Globus pallidus (tissue), 1 donor: ENCODE measurements around the gene PKD1L1.
A peak's percentile ranks its signal among the peaks of the same experiment; 100 is the strongest.
"Not testable (repeated sequence)": the region's sequence is repeated elsewhere in the genome, so short reads cannot be mapped to it uniquely, and the experiment has no call there.

ENCODE experiments used
- DNase-seq: peaks from one replicate; pipeline ENCODE4 v3.0.0-alpha.2; 2015; ENCODE audit warnings: low spot score

The PKD1L1 gene

DNA sequence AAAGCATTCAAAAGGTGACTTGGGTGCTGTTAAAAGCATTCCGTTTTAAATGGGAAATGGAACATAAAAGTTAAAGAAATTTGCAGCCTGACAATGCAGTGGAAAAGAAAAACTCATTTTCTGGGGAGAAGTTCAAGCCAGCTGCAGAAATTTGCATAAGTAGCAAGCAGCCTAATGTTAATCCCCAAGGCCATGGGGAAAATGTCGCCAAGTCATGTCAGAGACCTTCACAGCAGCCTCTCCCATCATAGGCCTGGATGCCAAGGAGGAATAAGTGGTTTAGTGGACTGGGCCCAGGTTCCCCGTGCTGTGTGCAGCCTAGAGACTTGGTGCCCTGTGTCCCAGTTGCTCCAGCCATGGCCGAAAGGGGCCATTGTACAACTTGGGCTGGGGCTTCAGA is 154.2 kb downstream of the PKD1L1 start:
- DNase-seq: no peak

DNA sequence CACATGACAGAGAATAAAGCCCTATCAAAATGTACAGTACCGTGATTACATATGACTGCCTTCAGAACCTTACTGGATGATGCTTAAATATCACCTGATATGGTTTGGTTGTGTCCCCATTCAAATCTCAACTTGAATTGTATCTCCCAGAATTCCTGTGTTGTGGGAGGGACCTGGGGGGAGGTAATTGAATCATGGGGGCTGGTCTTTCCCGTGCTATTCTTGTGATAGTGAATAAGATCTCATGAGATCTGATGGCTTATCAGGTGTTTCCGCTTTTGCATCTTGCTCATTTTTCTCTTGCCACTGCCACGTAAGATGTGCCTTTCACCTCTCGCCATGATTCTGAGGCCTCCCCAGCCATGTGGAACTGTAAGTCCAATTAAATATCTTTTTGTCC is 155.1 kb downstream of the PKD1L1 start:
- not testable (repeated sequence) for DNase-seq

DNA sequence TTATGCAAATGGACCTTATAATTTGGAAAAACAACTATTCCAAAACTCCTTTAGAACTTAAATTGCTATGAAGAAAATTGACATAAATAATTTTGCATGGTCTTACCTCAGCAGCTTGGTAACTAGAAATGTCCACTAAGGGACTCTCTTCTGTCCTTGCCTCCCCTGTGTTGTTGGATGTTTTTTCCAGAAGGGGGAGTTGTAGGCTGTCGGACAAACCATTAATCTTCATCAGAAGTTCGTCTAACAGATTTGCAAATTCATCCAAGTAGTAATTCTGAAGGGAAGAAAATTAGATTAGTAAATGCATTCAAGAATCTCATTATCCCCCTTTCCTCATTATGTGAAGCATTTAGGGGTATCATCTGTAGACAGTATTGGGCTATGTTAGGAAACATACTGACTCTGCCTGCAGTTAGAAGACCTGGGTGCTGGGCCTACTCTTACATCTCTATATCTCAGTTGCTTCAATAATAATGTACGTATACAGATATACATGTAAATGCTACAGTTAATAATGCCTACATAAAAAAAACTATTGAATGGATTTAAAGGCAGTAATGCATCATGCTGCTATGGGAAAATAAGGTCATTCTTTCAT is 155.6 kb downstream of the PKD1L1 start:
- no peak for DNase-seq

DNA sequence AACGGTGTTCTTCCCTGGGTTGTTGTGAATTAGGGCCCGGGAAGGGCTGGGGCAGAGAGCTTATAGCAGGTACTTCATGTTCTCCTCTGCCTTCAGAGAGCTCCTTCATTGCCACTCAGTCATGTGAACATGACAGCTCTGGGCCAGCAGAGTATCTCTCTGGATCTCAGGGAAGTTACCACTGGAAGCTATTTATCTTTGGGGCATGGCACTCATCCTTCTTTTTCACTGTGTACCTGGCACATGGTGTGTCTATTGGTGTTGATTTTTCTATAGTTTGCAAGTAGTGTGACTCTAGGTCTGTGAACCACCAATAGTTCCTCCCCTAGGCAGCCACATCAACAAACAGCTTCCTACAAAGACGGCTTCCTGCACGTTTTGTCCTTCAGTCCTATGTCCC is 156.6 kb downstream of the PKD1L1 start:
- no peak for DNase-seq

DNA sequence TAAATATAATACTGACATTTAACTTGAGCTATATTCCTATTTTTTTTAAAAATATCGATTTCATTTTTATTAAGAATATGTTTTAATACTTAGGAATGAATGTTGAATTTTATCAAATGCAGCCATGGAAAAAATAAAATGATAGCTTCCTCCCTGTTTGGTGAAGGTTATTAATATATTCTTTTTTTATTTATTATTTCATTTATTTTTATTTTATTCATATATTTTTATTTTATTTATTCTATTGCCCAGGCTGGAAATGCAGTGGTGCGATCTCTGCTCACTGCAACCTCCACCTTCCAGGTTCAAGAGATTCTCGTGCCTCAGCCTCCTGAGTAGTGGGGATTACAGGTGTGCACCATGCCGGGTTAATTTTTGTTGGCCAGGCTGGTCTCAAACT is 160.2 kb downstream of the PKD1L1 start:
- DNase-seq: no peak

DNA sequence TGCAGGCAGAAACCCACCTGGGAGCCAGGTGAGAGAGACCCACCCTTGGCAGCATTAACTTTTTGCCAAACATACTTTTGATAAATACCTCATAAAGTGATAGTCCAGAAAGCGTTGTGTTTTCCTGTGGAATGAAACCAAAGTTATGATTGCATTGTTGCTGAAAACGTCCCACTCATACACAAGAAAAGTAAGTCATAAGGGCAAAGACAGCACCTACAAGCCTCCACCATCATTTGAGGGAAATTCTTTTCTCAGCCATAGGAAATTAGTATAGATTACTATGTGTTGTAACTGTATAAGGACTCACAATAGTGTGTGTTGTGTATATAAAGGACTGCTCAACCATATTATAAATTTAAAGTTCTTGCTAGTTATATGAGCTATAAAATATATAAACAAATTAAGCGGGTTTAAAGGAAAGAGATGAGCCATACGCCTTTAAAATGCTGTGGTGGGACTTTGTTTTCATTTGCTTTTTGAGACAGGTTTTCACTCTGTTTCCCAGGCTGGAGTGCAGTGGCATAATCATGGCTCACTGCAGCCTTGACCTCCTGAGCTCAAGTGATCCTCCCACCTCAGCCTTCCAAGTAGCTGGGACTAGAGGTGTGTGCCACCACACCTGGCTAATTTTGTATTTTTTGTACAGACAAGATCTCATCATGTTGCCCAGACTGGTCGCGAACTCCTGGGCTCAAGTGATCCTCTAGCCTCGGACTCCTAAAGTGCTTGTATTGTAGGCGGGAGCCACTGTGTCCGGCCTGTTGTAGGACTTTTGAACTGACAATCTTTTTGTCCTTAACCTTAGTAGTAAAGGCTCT is 160.8 kb downstream of the PKD1L1 start:
- DNase-seq: no peak

DNA sequence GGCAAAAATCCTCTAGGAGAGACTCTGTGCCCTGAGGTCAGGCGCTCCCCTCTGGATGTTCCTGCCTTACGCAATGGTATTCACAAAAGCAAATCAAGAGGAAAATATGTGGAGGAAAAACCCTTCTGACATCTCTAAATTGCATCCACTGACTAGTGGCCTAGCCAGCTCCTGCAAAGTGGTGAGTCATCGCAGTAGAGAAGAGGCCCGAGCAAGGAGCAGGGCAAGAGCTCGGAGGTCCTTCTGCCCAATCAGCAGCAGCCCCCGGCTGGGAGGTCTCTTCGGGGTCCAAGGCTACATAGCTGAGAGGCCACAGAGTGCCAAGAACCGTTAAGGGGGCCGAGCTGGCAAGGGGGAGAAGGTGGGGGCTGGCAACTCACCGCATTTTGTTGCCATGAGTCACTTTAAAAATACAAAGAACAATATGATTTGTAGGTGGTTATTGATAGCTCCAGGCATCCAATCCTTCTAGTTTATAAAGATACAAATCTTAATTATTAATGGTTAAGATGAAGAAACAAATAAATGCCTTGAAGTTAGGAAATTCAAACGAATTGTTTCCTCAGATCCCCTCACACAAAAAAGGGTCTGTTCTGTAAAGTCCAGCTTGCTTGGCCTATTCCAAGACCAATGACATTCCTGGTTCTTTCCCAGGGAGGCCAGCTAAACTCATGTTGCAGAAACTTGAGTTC is 161.6 kb downstream of the PKD1L1 start:
- no peak for DNase-seq

DNA sequence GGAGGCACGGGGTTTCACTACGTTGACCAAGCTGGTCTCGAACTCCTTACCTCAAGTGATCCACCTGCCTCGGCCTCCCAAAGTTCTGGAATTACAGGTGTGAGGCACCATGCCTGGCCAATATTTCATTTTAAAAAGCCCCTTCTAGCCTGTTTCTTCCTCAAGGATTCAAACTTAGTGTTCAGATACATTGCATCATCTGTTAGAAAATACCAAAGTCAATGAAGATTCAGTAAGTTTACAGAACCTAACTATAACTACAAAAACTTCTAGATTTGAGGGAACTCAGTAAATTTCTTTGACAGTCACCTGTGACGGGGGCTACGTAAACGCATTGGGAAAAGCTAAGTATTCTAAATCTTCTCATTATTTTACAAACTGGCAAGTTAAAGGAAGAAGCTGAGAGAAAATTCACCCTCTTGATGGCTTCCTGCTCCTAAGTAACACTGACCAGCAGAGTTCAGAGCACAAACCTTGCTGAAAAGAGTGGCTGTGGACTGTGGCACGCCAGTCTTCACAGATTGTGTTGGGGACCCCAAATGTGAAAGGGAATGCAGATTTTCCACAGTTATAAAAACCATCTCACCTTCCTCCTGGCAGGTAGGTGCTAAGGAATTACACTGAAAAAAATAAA is 162.2 kb downstream of the PKD1L1 start:
- no peak for DNase-seq

DNA sequence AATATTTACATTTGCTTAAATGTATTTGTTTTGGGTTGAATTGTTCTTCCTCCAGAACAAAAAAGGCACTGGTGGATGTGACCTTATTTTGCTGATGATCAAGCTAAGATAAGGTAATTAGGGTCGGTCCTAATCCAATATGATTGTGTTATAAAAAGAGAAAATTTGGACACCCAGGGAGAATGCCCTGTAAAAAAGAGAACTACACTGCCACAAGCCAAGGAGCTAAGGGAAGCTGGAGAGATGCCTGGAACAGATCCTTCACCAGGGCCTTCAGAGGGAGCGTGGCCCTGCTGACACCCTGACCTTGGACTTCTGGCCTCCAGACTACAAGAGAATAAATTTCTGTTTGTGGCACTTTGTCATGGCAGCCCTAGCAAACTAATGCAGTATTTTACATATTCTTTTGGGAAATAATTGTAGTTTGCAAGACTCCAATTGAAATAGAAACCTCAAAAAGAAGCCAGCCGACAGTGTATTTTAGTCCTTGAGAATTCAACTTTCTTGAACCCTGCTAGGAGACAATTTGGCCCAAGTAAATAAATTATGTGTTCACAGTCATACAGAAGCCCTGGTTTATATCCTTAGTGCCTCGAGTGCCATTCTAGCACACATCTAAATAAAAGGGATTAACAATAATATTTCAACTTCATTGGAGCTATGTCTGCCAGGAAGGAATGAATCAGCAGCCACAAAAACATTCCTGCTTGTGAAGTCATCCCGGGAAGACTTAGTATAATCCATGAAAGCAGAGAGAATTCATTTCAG is 164.6 kb downstream of the PKD1L1 start:
- no peak for DNase-seq

DNA sequence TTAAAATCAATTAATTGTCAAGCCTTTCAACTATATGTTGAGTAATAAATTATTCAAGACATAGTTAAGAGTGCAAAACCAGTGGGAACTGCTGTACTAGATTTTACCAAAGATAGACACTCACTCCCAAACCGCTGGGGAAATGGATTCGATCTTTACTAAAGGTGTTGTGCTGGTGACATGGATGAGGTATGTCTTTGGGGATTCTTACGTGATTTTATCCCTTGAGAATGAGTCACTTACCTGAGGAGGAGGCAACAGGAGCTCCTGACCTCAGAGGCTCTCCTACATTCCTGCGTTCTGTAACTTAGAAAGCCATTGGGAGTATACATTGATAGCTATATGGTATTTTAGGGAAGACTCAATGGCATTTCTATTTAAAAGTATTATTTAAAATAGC is 165.5 kb downstream of the PKD1L1 start:
- DNase-seq: no peak

DNA sequence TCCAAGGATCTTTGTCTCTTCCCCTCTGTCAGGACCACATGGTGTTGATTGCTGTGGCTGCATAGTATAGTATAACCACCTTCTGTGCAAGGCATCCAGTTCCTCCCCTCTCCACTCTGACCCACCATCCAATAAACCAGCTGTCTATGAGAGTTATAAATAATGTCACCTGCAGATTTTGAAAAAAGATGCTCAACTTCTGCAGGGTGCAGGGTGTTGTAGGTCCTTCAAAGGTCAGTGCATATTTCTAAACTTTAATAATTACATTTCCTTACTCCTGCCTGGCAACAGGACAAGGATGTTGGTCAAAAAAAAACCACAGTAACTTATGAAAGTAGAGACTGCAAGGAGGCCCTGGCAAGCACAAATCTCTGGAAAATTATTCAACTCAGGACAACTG is 166.2 kb downstream of the PKD1L1 start:
- DNase-seq: no peak

DNA sequence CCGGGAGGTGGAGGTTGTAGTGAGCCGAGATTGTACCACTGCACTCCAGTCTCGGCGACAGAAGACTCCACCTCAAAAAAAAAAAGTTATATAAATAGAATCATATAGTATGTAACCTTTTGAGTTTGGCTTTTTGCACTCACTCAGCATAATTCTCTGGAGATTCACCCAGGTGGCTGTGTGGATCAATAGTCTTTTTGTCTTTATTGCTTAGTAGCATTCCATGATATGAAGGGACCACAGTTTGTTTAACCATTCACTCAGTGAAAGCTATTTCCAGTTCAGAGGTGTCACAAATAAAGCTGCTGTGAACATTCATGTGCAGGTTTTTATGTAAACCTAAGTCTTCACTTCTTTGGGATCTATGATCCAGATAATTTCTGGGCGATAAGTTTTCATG is 167.7 kb downstream of the PKD1L1 start:
- DNase-seq: no peak

DNA sequence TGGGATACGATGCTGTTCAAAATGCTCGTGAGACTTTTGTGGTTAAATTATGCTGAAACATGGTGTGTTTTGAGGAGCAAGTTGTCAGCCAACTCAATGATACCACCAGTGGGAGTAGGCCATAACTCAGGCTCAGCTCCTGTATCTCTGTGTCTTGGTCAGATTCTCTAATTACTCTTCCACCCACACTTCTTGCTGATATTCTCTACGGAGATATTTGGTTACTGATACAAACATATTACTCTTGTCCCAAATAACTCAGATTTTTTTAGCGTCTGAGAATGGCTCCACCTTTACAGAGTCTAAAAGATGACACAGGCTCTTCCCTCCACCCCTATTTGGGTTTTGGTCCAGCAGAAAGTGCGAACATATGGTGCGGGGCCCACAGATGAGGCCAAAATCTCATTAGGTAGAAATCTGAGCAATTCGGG is 168.9 kb downstream of the PKD1L1 start:
- no peak for DNase-seq

DNA sequence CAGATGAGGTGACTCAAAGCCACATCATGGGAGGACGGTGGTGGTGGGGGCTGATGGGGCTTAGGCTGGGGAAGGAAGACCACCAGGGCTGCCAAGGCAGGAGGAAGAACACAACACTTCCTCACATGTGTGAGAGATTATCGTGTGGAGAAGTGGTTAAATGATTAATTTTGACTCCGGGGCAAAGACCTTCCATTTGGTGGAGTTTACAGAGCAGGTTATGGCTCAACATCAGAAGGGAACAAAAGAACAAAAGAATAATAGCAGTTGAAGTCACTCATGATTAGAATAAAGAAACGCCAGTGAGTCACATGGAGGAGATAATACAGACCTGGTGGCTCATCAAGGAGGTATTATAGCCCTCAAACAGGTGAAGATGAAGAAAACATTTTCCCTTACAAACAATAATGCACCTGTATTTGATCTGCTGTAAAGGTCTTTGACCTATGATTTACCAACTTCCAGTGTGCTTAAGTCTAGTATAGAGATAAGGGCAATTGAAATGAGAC is 170.1 kb downstream of the PKD1L1 start:
- DNase-seq: no peak

DNA sequence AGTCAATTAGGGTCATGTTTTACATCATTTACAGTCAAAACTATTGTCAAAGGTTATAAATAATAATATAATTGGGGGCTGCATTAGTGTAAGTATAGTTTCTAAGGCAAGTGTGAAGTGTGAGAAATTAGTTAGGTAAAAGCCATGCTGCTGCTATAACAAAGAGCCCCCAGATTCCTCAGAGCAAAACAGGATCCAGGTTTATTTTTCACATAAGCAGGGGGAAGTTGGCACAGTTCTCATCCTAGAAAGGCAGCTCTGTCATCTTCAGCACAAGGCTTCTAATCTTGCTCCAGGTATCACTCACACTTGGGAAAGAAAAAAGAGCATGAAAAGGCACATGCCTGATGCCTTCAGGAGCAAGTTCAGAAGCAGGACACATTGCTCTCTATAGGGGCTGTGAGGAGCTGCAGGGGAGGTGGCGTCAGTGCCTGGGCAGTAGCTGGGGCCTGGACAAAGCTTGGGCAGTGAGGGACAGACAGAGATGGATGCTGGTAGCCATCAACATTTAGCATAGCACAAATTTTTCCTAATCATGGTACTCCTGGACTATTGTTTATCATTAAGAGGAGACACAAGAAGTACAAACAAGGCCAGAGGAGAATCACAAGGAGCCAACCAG is 170.6 kb downstream of the PKD1L1 start:
- no peak for DNase-seq

DNA sequence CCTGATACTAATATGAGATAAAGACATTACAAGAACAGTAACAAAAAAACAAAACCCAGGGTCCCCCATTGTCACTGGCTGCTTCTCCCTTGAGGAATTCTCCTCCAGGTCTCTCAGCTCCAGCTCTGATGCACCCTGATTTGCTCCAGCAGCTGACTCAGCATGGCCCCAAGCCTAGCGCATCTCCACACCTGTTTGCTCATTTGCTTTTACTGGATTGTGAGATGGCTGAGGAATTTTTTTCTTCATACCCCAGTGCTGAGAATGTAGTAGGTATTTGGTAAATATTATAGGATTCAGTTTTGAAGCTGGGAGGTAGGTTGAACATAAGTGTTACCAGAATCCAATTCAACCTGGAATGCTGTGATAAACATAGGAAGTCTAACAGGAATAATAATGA is 171.9 kb downstream of the PKD1L1 start:
- no peak for DNase-seq

DNA sequence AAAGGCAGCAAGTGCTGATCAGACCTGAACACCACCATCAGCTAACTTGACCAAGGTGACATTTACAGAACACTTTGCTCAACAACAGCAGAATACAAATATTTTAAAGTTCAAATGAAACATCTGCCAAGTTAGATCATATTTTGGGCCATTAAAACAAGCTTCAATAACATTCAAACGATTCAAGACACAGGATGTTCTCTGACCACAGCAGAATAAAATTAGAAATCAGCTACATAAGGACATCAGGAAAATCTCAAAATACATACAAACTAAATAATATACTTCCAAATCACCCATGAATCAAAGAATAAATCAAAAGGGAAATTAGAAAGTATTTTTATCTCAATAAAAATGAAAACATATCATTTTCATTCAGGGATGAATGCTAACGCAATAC is 173.0 kb downstream of the PKD1L1 start:
- no peak for DNase-seq

DNA sequence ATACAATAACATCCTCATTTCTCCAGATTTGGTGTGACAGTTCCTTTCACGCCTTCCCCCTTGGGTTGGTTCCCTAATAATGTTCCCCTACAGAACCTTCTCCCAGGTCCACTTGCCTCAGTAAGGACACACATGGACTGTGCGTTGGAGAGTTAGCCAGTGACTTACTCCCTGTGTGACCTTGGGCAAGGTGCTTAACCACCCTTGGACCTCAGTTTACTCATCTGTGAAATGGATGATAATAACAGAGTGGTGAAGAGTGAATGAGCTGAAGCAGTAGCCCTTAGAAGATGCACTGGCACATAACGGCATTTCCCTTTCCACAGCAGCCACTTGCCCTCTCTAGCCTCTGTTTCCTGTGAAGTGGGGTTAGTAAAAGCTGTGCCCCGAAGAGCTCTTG is 175.8 kb downstream of the PKD1L1 start:
- no peak for DNase-seq

DNA sequence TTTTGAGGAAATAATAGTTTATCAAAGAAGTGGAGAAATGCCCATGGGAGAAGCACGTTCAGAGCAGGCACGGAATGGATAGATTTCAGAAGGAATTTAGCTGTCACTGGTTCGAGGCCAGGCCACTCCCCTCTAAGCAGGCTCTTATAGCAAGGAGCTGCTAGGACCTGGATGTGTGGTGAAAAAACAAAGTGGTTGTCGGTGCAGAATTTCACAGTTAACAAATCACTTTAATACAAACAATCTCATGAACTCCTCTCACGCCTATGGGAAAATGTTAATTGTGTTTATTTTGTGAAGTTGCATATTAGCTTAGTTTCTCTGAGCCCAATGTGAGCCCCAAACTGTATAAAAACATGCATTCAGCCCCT is 176.3 kb downstream of the PKD1L1 start:
- no peak for DNase-seq

DNA sequence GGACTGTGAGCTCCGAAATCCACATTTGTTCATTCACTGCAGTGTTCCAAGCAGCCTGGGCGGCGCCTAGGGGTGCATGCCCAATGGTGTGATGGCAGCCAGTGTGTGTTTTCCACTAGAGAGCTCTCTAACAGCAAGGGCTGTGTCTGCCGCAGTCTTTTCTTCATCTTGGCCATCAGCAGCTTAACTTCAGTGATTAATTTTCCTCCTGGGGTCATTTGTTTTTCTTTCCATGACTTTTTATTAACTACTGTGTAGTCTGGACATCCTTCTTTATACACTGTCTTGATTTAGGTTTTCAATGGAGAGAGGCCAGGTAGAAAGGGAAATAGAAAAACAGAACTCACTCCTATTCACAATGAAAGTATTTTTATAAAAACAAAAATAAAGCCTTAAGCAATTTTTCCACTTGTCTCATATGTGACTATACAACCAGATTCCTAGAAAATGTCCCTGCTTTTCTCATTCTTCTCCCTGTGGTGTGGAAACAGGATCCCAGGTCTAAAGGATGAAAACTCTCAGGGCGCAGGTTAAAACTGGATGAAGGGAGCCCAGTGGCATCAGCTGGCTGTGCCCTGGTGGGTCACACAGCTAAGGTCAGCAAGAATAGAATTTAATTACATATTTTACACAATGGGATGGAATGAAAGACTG is 176.8 kb downstream of the PKD1L1 start:
- DNase-seq: peak; percentile 10

DNA sequence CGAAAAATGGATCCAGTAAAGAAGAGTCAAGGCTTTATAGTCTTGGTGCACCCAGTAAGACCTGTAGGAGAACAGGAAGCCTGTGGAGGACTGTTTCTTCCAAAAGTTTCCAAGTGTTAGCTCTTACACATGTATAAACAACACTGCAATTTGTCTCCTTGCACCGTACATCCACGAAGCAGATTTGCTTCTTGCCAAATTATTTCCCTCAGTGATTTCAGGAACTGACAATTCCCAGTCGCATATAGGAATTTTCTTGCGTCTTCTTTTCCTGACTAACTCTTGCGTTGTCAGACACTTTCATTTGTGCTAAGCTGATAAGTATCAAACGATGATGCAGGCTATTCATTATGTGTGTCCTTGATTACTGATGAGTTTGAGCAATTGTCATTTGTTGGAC is 182.1 kb downstream of the PKD1L1 start:
- DNase-seq: no peak
